CD8-positive, alpha-beta memory T cell (primary cell): ENCODE results near the gene LRRC40. TPM values are rescaled to one million over a fixed set of nuclear protein-coding genes. Genes with fewer than 3 reads are reported as not detected.

ENCODE experiments used
- CTCF ChIA-PET: fragments of 350-600 bp; sonication (Branson Sonifier 250); formaldehyde crosslinking; loops from one replicate; lab custom pipeline; 2021; ENCODE audit warnings: antibody characterized with exemption; lab: Charles Lee
- POLR2A ChIA-PET: fragments of 350-600 bp; sonication (Branson Sonifier 250); formaldehyde crosslinking; loops from one replicate; lab custom pipeline; 2021; ENCODE audit warnings: antibody characterized with exemption; lab: Charles Lee
- DNase-seq, 5 donors: peaks; one replicate each; pipeline versions ENCODE4 v3.0.0 to v3.0.0-alpha.2; 2020 to 2022; ENCODE audit warnings: mixed read lengths in 1 of 5
- H3K27ac ChIP-seq: one replicate; pipeline ENCODE4 v1.7.0; 2013; ENCODE audit warnings: low read depth, mild to moderate bottlenecking, low read length, moderate library complexity
- H3K27me3 ChIP-seq: 2 replicates; pipeline ENCODE4 v1.7.0; 2013; ENCODE audit warnings: low read length, mild to moderate bottlenecking; ENCODE audit not compliant: insufficient read depth, poor library complexity, severe bottlenecking
- H3K36me3 ChIP-seq: 2 replicates; pipeline ENCODE4 v1.7.0; 2013; ENCODE audit warnings: mild to moderate bottlenecking, low read length, moderate library complexity; ENCODE audit not compliant: insufficient read depth
- H3K4me1 ChIP-seq: 2 replicates; pipeline ENCODE4 v1.7.0; 2013; ENCODE audit warnings: mild to moderate bottlenecking, low read length, moderate library complexity; ENCODE audit not compliant: insufficient read depth
- H3K4me3 ChIP-seq: 2 replicates; pipeline ENCODE4 v1.7.0; 2013; ENCODE audit warnings: mild to moderate bottlenecking, low read length
- H3K9me3 ChIP-seq: 2 replicates; pipeline ENCODE4 v1.7.0; 2013; ENCODE audit warnings: mild to moderate bottlenecking, low read length
- H3K27ac Mint-ChIP-seq, 8 donors: one replicate each; pipeline ENCODE4 v1.8.0; 2020 to 2021; ENCODE audit warnings: mixed read lengths in 8 of 8, mild to moderate bottlenecking in 6 of 8, inconsistent platforms in 3 of 8, moderate library complexity in 3 of 8
- H3K27me3 Mint-ChIP-seq, 2 donors: one replicate each; pipeline ENCODE4 v1.8.0; 2020 to 2021; ENCODE audit warnings: mixed read lengths in 2 of 2, mild to moderate bottlenecking in 1 of 2, moderate library complexity in 1 of 2
- H3K36me3 Mint-ChIP-seq, 3 donors: one replicate each; pipeline ENCODE4 v1.8.0; 2020 to 2021; ENCODE audit warnings: mixed read lengths in 3 of 3, inconsistent platforms in 1 of 3, mild to moderate bottlenecking in 1 of 3
- H3K4me1 Mint-ChIP-seq, 3 donors: one replicate each; pipeline ENCODE4 v1.8.0; 2020 to 2021; ENCODE audit warnings: mixed read lengths in 3 of 3, inconsistent platforms in 1 of 3, mild to moderate bottlenecking in 1 of 3
- H3K4me3 Mint-ChIP-seq, 7 donors: one replicate each; pipeline ENCODE4 v1.8.0; 2020 to 2021; ENCODE audit warnings: mixed read lengths in 7 of 7, mild to moderate bottlenecking in 6 of 7, moderate library complexity in 4 of 7, inconsistent platforms in 2 of 7
- H3K9me3 Mint-ChIP-seq, 5 donors: one replicate each; pipeline ENCODE4 v1.8.0; 2020 to 2022; ENCODE audit warnings: mixed read lengths in 5 of 5, mild to moderate bottlenecking in 3 of 5, moderate library complexity in 2 of 5, inconsistent platforms in 1 of 5
- polyA plus RNA-seq: library from polyadenylated mRNA; unstranded; fragments of 300-500 nt; fragmentation: Illumina TruSeq; gene quantifications from one replicate; pipeline ENCODE4 v1.2.3, GENCODE V29; 2021
- total RNA-seq, 2 experiments: library from RNA; stranded (reverse); gene quantifications; one replicate each; pipeline ENCODE4 v1.2.3, GENCODE V29; 2021

Gene LRRC40
- total and polyA plus RNA-seq, 3 experiments from 2014 or later: 7.5 to 23.1 (median 20.9) TPM

DNA sequence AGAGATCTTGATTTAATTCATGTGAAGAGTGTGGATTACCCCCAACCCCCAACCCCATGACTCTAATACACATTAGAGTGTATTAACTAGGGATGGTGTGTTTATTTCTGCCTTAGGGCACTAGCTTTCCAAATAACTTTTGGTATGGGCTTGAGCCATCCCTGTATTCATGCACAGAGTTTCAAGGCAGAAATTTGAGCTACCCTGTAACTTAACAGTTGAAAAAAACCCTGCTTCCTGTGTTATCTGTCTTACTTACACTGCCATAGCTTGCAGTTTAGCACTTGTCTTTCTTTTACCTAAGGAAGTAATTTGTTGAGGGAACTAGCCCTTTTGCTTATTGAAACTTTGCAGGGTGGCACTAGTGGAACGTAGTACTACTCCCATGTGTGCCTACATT, 22.1 kb upstream of the LRRC40 start:
- H3K4me1 ChIP-seq: peaks cover 44% of the 10 kb centered on the region
- Mint-ChIP-seq H3K27me3 (no peaks in the 10 kb centered on the region), H3K36me3 (peaks cover 0 to 84% (median 14%) of the 10 kb centered on the region in 3 donors), H3K4me3 (peak overlapping the region in 3 of 7 donors; percentile 32 to 44 (median 41)), H3K9me3 (no peaks in the 10 kb centered on the region), H3K27ac (peak overlapping the region in 7 of 8 donors; percentile 31 to 90 (median 66)), H3K4me1 (peaks cover 58 to 80% (median 73%) of the 10 kb centered on the region in 3 donors)
- DNase-seq: no peak
- H3K36me3 ChIP-seq: peaks cover 37% of the 10 kb centered on the region
- no peak overlapping the region for H3K27ac ChIP-seq
- POLR2A ChIA-PET: no interaction called here
- no peaks in the 10 kb centered on the region for H3K27me3 ChIP-seq
- no peaks in the 10 kb centered on the region for H3K9me3 ChIP-seq
- CTCF ChIA-PET: no interaction called here
- H3K4me3 ChIP-seq: no peak overlapping the region

DNA sequence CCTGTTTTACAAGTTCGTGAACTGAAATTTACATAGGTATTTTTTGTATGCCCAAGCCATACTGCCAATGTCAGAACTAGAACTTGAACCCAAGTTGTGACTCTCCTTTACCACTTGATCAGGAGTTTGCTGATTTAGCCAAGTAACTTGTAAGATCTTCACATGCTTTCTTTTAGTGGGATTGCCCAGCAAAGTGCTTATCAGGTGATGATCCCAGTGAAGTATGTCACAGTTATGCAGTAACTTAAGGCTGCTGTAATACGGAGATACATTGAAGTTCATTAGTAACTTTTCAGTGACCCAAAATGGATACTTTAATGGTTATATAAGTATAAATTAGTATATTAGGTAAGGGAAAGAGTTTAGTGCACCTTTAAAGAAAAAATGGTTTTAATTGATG, 19.6 kb upstream of the LRRC40 start:
- ChIA-PET POLR2A (no interaction called here), CTCF (no interaction called here)
- H3K27ac Mint-ChIP-seq: peak overlapping the region in 2 of 8 donors; percentile 78 to 99
- peaks cover 0 to 70% (median 10%) of the 10 kb centered on the region in 3 donors for H3K36me3 Mint-ChIP-seq
- Histone ChIP-seq H3K4me1 (peaks cover 56% of the 10 kb centered on the region), H3K27ac (no peak overlapping the region), H3K36me3 (peaks cover 20% of the 10 kb centered on the region), H3K4me3 (no peak overlapping the region), H3K9me3 (no peaks in the 10 kb centered on the region), H3K27me3 (no peaks in the 10 kb centered on the region)
- H3K4me1 Mint-ChIP-seq: peaks cover 67 to 87% (median 79%) of the 10 kb centered on the region in 3 donors
- H3K4me3 Mint-ChIP-seq: peak overlapping the region in 2 of 7 donors; percentile 12 to 67
- no peaks in the 10 kb centered on the region for H3K9me3 Mint-ChIP-seq
- no peak for DNase-seq
- H3K27me3 Mint-ChIP-seq: peaks cover 0 to 2% of the 10 kb centered on the region in 2 donors

GRCh38 chr1:70222716-70223235, 17.4 kb upstream of the LRRC40 start:
- H3K27me3 ChIP-seq: no peaks in the 10 kb centered on the region
- H3K27ac Mint-ChIP-seq: peak overlapping the region; percentile 97 to 99 (median 98)
- H3K27me3 Mint-ChIP-seq: peaks cover 0 to 2% of the 10 kb centered on the region in 2 donors
- H3K4me3 Mint-ChIP-seq: peak overlapping the region; percentile 45 to 94 (median 93)
- H3K36me3 ChIP-seq: peaks cover 5% of the 10 kb centered on the region
- CTCF ChIA-PET: no interaction called here
- H3K4me1 ChIP-seq: peaks cover 51% of the 10 kb centered on the region
- H3K4me3 ChIP-seq: no peak overlapping the region
- no peak for DNase-seq
- POLR2A ChIA-PET: interaction anchor here (1.0 kb wide), 1 partner anchor 16 kb away, joined by 3 read pairs; no protein-coding TSS in a partner anchor
- peak overlapping the region; percentile 98 for H3K27ac ChIP-seq
- H3K9me3 ChIP-seq: no peaks in the 10 kb centered on the region
- peaks cover 62 to 77% (median 72%) of the 10 kb centered on the region in 3 donors for H3K4me1 Mint-ChIP-seq
- H3K36me3 Mint-ChIP-seq: peaks cover 0 to 55% (median 9%) of the 10 kb centered on the region in 3 donors
- H3K9me3 Mint-ChIP-seq: no peaks in the 10 kb centered on the region

DNA sequence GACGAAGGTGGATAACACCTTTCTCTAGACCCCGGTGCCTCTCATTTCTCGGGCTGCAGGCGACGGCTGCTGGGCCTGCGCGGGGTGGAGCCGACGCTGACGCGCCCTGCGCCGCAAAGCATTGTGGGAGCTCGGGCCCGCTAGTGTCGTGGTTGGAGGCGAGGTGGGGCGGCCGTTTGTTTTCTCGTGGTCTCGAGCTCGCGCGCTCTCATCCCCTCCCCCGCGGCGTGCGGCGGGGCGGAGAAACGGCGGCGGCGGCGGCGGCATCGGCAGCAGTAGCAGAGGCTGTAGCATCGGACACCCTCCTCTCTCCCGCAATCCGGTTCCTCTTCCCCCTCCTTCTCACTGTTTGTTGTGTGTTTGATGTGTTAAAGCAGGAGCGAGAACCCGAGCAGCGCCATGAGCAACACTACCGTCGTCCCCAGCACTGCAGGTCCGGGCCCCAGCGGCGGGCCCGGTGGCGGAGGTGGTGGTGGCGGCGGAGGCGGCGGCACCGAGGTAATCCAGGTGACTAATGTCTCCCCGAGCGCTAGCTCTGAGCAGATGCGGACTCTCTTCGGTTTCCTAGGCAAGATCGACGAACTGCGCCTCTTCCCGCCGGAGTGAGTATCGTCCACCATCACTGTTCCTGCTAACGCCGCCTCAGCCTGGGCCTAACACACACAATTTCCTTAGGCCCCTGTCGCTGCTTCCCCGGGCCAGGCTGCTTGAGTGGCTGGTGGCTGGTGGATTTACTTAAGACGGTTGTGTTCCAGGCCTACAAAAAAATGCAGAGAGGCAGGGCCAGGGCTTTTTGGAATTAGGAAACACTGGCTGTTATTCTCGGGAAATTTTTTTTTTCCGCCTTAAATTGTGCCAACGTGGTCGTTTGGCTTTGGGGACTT, 16.1 kb upstream of the LRRC40 start, which contains the start of gene SRSF11:
Gene SRSF11 (plus strand): TSS at position 143 of the 884 bp plus-strand sequence. CDS start 257 bp downstream, at position 400.
- H3K36me3 ChIP-seq: peaks cover 5% of the 10 kb centered on the region
- H3K27ac ChIP-seq: peak within 1 kb of the TSS; percentile 98
- no peaks in the 10 kb centered on the region for H3K9me3 ChIP-seq
- Mint-ChIP-seq H3K27me3 (peaks cover 0 to 2% of the 10 kb centered on the region in 2 donors), H3K36me3 (peaks cover 0 to 52% (median 11%) of the 10 kb centered on the region in 3 donors), H3K9me3 (no peaks in the 10 kb centered on the region), H3K4me1 (peaks cover 49 to 68% (median 64%) of the 10 kb centered on the region in 3 donors), H3K27ac (peak within 1 kb of the TSS; percentile 97 to 99 (median 98)), H3K4me3 (peak within 1 kb of the TSS; percentile 92 to 98 (median 94))
- POLR2A ChIA-PET: interaction anchor here (0.6 to 2.6 kb wide), 8 partner anchors 13 to 860 kb away, joined by 3 to 25 read pairs (median 10); partner anchors contain the start of genes ANKRD13C, CTH, LRRC40 and ZRANB2
- DNase-seq: peak; percentile 94 to 97 (median 96)
- CTCF ChIA-PET: interaction anchor here (0.9 to 2.3 kb wide), 8 partner anchors 10 to 859 kb away, joined by 3 to 10 read pairs (median 4); partner anchors contain the start of genes CTH and ZRANB2
- no peaks in the 10 kb centered on the region for H3K27me3 ChIP-seq
- peaks cover 38% of the 10 kb centered on the region for H3K4me1 ChIP-seq
- H3K4me3 ChIP-seq: peak within 1 kb of the TSS; percentile 88

- Mint-ChIP-seq H3K27me3 (peaks cover 0 to 2% of the 10 kb centered on the region in 2 donors), H3K4me1 (peaks cover 45 to 60% (median 56%) of the 10 kb centered on the region in 3 donors), H3K27ac (peak overlapping the region; percentile 97 to 99 (median 98)), H3K4me3 (peak overlapping the region; percentile 92 to 98 (median 94)), H3K36me3 (peaks cover 0 to 54% (median 11%) of the 10 kb centered on the region in 3 donors), H3K9me3 (no peaks in the 10 kb centered on the region)
- Histone ChIP-seq H3K27ac (peak overlapping the region; percentile 98), H3K4me1 (peaks cover 38% of the 10 kb centered on the region), H3K9me3 (no peaks in the 10 kb centered on the region), H3K4me3 (peak overlapping the region; percentile 56), H3K27me3 (no peaks in the 10 kb centered on the region), H3K36me3 (peaks cover 5% of the 10 kb centered on the region)
- DNase-seq: no peak
- POLR2A ChIA-PET: interaction anchor here (0.9 to 2.6 kb wide), 8 partner anchors 12 to 860 kb away, joined by 3 to 25 read pairs (median 12); partner anchors contain the start of genes ANKRD13C, CTH, LRRC40 and ZRANB2
- CTCF ChIA-PET: interaction anchor here (0.9 to 2.3 kb wide), 8 partner anchors 10 to 860 kb away, joined by 3 to 10 read pairs (median 4); partner anchors contain the start of genes CTH and ZRANB2
These were observed 15.3 kb upstream of the LRRC40 start for GRCh38 chr1:70220517-70221237.

GRCh38 chr1:70220015-70220414, 14.6 kb upstream of the LRRC40 start:
- Histone ChIP-seq H3K9me3 (no peaks in the 10 kb centered on the region), H3K27me3 (no peaks in the 10 kb centered on the region), H3K36me3 (peaks cover 4% of the 10 kb centered on the region), H3K4me3 (no peak overlapping the region), H3K27ac (peak overlapping the region; percentile 14), H3K4me1 (peaks cover 38% of the 10 kb centered on the region)
- Mint-ChIP-seq H3K36me3 (peaks cover 0 to 56% (median 11%) of the 10 kb centered on the region in 3 donors), H3K9me3 (no peaks in the 10 kb centered on the region), H3K27me3 (peaks cover 0 to 2% of the 10 kb centered on the region in 2 donors), H3K4me3 (peak overlapping the region in 5 of 7 donors; percentile 9 to 98 (median 20)), H3K4me1 (peaks cover 40 to 58% (median 55%) of the 10 kb centered on the region in 3 donors), H3K27ac (peak overlapping the region; percentile 65 to 99 (median 82))
- no peak for DNase-seq
- CTCF ChIA-PET: interaction anchor here (1.5 to 2.3 kb wide), 2 partner anchors 12 to 14 kb away, joined by 3 to 10 read pairs; no protein-coding TSS in a partner anchor
- POLR2A ChIA-PET: interaction anchor here (1.0 to 2.6 kb wide), 3 partner anchors 14 to 134 kb away, joined by 12 to 25 read pairs (median 17); partner anchors contain the start of genes ANKRD13C and LRRC40

- Mint-ChIP-seq H3K4me1 (peaks cover 42 to 68% (median 52%) of the 10 kb centered on the region in 3 donors), H3K27me3 (no peaks in the 10 kb centered on the region), H3K27ac (peak overlapping the region in 6 of 8 donors; percentile 26 to 88 (median 38)), H3K4me3 (no peak overlapping the region), H3K9me3 (no peaks in the 10 kb centered on the region), H3K36me3 (peaks cover 0 to 62% (median 5%) of the 10 kb centered on the region in 3 donors)
- Histone ChIP-seq H3K9me3 (no peaks in the 10 kb centered on the region), H3K27me3 (no peaks in the 10 kb centered on the region), H3K4me1 (peaks cover 19% of the 10 kb centered on the region), H3K4me3 (no peak overlapping the region), H3K27ac (no peak overlapping the region), H3K36me3 (peaks cover 7% of the 10 kb centered on the region)
- CTCF ChIA-PET: interaction anchor here (0.6 kb wide), 1 partner anchor 9 kb away, joined by 3 read pairs; the partner anchor contains the start of gene SRSF11
- no peak for DNase-seq
- POLR2A ChIA-PET: no interaction called here
These were observed 6.2 kb upstream of the LRRC40 start for GRCh38 chr1:70211541-70211940.
